Measurements from ENCODE around the gene STK11IP.

The STK11IP gene
- total RNA-seq = 29.4 to 41.1 reads per million in 2 donors

DNA sequence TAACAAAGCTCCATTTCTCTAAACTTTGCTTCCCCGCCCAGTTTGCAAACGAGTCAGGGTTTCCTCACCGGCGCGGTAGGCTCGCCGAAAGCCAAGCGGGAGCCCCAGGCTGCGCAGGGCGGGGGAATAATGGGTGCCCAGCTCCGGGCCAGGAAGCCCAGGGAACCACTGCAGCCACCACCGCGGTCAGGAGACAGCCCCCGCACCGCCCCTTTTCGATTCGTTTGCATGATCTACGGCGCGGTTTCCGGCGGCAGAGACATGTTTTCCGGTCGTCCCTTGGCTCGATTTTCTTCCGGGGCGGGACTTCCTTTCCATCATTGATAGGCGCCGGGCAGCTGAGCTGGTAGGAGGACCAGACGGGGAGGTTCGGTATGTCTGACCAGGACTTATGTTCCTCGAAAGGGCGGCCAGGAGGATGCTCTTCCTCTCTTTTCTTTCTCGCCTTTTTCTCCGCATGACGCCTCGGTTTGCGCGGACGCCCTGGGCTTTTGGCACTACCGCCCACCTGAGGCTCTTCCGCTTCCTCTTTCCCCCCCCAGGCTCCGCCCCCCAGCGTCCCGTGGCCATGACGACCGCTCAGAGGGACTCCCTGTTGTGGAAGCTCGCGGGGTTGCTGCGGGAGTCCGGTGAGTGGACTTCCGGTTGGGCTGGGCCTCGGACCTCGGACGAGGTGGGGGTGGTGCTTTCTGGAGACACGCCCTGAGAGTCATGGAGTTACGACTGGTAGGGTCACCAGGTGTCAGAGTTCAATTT lies at the start of gene STK11IP:
TSS of gene STK11IP (plus strand) at position 306 of the 756 bp plus-strand sequence. CDS start at position 569, 263 bp downstream.
- peak; percentile 84 for DNase-seq

GRCh38 chr2:219548990-219549389 lies 48.7 kb upstream of the STK11IP start:
- no peak for DNase-seq

GRCh38 chr2:219549619-219550018 lies 48.0 kb upstream of the STK11IP start:
- no peak for DNase-seq

GRCh38 chr2:219551441-219552381 lies 45.9 kb upstream of the STK11IP start:
- DNase-seq = no peak

- DNase-seq = peak; percentile 71
Measured at GRCh38 chr2:219552382-219553167, 45.1 kb upstream of the STK11IP start.

DNA sequence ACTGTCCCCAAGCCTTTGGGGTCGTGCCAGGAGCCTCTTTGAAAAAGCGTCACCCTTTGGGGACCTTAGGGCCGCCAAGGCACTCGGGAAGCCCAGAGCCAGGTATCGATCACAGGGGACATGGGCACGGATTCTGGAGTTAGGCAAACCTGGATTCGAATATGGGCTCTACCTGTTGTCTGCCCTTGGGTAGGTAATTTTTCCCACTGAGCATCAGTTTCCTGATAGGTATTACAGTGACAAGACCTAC lies 44.6 kb upstream of the STK11IP start:
- DNase-seq = no peak

GRCh38 chr2:219553463-219553963 lies 44.1 kb upstream of the STK11IP start:
- no peak for DNase-seq

GRCh38 chr2:219554350-219554749 lies 43.3 kb upstream of the STK11IP start:
- no peak for DNase-seq

- no peak for DNase-seq
Measured at GRCh38 chr2:219555956-219556355, 41.7 kb upstream of the STK11IP start.

DNA sequence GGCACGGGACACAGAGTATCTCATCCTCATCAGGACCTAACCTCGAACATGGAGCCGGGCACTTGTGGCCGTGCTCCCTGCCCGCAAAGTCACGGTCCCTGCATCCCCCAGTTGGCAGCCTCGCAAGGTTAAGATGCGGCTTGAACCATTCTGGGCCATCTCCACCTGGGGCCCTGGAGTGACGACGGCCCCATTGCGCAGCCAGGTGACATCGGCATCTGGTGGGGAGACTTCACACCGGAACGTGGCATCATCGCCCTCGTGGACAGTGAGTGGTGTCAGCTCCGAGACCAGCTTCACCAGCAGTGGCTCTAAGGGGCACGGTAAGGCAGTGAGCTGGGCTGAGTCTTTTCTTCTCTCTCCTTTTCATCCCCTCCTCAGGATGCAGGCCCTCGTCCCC lies 41.2 kb upstream of the STK11IP start:
- no peak for DNase-seq

DNA sequence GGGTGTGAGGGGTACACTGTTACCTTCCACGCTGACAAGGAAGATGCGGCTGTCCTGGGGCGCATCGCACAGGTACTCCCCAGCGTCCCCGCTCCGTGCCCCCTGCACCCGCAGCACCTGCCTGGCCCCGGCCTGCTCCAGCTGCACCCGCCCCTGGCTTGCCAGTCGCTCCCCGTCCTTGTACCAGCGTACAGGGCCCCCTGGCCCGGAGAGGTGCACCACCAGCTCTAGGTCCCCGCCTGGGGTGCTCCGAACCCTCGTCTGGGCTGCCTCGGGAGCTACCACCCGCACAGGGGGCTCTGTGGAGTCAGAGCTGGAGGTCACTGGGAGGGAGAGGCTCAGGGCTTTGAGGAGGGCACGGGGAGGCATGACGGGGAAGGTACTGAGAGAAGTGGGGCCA lies 40.3 kb upstream of the STK11IP start:
- DNase-seq = no peak

DNA sequence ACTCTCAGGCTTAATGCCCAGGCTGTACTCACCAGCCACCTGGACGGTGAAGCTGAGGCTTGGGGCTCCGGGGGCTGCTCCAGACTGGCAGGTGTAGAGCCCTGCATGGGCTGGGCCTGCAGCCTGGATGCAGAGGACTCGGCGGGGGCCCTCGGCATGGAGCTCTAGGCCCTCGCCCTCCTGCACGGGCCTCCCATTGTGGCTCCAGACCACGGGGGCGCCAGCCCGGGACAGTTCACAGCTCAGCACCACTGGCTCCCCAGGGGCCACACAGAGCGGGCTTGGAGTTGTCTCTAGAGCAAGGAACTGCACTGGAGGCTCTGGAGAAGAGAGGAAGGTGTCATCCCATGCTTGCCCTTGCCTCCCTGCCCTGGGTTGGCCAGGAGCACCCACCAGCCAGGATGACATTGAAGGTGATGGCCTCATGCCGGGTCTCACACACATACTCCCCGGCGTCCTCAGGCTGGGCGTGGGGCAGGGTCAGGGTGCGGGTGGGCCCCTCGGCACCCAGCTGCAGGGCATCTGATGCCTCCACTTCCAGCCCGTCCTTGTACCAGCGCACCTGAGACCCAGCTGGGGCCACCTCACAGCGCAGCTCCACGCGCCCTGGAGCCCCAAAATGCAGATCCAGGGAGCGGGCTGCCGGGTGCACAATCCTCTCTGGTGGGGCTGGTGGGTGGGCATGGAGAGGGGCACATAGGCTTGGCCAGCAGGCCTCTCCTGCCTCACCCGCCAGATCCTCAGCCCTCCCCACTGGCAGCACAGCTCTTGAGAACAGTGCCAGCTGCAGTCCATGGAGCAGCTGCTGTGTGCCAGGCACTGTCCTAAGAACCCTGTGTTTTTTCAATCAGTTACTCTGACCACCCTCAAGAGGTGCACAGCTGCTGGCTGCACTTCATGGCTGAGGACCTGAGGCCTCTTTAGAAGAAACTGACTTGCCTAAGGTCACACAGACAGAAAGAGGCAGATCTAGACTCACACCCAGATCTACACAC lies 39.6 kb upstream of the STK11IP start:
- DNase-seq = no peak

DNA sequence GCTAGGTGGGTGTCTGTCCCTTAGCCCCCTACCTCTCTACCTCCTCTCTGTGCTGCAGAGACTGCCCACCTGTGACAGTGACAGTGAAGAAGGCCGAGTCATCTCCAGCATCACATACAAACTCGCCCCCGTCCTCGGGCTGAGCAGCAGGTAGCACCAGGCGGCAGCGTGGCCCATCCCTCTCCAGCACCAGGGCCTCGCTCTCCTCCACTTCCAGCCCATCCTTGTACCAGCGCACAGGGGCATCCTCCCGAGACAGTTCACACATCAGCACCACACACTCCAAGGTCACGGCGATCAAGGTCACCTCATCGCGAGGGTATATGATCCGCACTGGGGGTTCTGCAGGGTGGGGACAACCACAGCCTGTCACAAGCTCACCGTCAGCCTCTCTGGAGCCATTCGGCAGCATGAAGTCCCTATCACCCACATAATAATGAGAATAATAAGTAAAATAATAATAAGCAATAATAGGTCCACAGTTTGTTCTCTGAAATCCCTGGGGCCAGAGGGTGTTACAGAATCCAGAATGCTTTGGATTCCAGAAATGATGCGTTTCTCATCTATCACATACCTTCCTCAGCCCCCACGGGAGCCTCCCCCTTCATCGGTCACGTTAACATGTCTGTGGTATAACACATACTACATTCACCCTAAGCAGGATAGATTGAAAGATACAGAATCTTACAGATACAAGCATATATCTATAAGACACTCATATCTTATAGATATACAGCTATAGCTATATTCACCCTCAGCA lies 38.3 kb upstream of the STK11IP start:
- no peak for DNase-seq

DNA sequence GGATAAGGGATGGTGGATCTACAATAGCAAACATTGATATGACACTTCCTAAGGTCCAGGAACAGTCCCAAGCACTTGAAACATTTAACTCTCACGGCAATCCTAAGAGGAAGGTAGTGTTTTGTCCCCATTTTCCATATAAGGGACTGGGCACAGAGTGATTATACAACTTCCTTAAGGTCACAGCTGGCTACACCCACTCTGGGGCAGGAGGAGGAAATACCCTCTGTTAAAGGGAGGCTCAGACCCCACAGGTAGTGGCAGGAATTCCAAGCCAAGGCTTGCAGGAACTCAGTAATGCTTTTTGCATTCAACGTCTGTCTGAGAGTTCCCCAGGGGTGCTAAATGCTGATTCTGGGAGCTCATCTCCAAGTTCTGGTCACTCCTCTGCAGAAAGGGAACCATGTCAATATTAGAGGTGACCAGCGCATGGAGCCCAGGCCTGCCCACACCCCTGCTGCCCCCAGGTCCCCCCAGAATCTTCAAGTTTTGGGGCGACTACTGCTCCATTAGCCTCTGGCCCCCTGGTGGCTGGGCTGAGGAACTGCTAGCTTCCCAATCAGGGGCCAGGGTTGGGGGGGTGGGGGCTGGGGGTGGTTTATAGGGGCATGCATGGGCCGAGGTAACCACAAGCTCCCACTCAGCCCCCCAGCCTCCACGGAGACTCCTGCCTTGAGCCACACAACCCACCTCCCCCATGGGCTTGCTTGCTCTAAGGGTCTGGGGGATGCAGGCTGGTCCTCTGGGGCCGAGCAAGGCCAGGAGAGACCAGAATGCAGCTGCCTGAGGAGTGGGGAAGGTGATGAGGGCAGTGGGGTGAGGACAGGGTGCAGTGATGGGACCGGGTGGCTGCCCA lies 37.4 kb upstream of the STK11IP start:
- peak; percentile 30 for DNase-seq

DNA sequence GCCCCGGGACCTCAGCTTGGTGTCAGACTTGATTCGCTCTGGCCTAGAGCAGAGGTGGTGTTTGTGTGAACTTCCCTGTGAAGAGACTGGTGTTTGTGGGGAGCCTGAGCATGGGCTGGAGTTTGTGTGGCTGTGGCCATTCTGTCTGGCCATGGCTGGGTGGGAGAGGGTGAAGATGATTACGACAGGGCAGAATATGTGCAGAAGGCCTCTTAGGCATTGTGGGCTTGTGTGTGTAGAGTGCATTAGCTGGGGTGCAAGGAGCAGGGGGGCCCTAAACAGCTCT lies 36.8 kb upstream of the STK11IP start:
- no peak for DNase-seq

DNA sequence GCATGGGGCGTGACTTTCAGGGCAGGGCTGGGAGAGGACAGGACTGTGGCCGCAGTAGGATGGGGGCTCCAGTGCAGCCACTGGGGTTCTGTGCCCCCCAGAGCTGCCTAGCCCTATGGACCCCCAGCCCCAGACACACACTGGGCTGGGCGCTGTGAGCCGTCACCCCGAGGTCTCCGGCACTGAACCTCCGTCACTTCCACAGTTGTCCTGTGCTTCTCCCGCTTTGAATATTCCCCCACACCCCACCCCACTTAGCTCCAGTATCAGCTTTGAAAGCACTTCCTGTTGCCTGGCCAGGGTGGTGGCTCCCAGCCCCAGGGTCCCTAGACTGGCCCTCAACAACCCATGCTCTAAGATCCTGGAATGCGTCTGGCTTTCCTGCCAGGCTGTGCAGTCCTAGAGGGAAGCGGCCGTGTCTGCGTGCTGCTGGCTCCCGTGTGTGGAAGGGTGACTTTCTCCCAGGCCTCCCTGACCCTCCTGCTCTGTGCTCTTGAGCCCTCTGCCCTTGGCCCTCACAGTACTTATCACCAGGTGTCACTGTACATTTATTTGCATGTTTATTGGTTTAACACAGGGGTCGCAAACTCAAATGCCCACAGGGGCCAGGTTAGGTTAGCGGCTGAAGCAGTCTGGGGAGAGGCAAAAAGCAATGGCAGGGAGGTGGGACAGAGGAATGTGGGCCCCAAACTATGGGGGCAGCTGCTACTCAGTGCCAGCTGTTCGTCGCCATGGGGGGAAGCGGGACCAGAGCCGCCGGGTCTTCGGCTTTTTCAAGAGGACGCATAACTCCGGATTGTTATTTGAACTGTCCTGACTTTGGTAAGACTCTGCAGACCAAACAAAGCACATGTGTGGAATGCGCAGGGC lies 36.2 kb upstream of the STK11IP start:
- DNase-seq = no peak

DNA sequence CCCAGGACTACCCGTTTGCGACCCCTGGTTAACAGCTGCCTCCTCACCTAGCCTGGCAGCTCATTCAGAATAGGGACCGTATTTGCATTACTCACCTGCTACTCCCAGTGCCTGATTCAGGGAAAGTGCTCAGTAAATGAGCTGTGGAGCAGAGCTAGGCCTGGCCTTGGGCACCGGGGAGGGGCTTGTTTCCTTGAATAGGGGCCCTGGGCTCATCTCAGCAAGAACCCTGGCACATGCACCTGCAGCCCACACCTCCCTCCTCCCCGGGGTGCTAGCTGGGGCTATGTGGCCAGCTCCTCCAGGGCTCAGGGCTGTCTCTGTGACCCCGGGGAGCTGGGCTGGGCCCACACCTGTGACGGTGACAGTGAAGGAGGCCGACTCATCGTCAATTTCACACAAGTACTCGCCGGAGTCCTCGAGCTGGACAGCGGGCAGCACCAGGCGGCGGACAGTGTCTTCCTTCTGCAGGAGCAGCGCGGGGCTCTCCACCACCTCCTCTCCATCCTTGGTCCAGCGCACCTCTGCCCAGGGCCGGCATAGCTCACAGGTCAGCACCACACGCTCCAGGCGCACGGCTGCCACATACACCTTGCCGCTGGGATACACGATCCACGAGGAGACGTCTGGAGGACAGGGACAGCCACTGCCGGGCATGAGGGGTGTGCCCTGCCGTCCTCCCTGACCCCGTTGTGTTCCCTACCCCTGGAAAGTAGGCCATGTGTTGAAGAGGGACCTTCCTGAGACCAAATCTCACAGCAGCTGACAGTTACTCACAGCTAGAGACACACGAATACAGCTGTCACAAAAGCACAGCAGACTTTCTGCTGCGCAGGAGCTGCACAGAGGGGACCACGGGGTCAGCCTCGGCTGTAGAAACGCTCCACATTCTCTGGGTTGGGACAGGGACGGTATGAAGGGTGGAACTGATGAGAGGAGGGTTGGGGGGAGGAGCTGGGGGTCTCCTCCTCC lies 35.3 kb upstream of the STK11IP start:
- DNase-seq = no peak

Data from T-helper 9 cell (primary cell).